H1 (cell line): ENCODE results near the gene TMEM135. TPM values are rescaled to one million over a fixed set of nuclear protein-coding genes. Genes with fewer than 3 reads are reported as not detected.

Experiments
- CTCF ChIA-PET: fragments of 300-600 bp; sonication (Branson Sonifier 250); formaldehyde crosslinking; loops from one replicate; lab custom pipeline; 2021; ENCODE audit not compliant: partially characterized antibody; lab: Charles Lee
- POLR2A ChIA-PET: fragments of 300-600 bp; sonication (Branson Sonifier 250); formaldehyde crosslinking; loops from one replicate; lab custom pipeline; 2021; ENCODE audit warnings: inconsistent platforms; ENCODE audit not compliant: partially characterized antibody; lab: Charles Lee
- DNase-seq, 2 experiments: peaks; one replicate each; pipeline versions ENCODE4 v3.0.0 to v3.0.0-alpha.2; 2010 to 2022; ENCODE audit warnings: low spot score in 2 of 2, low read depth in 1 of 2, mixed read lengths in 1 of 2
- FAIRE-seq: peaks from 2 replicates; lab custom pipeline; 2011; peaks lifted over from hg19 to GRCh38; lab: Jason Lieb, UNC
- H2AFZ ChIP-seq: 2 replicates; pipeline ENCODE4 v1.8.1; 2012; ENCODE audit warnings: low read length, inconsistent platforms
- H2AK5ac ChIP-seq: 2 replicates; pipeline ENCODE4 v1.6.1; 2013; ENCODE audit warnings: low read depth, low read length
- H2BK120ac ChIP-seq: replicated peaks from 2 replicates; pipeline ENCODE3; 2013; ENCODE audit warnings: low read depth, low read length, inconsistent platforms
- H2BK12ac ChIP-seq: 2 replicates; pipeline ENCODE4 v1.6.1; 2013; ENCODE audit warnings: low read depth, low read length
- H2BK15ac ChIP-seq: 2 replicates; pipeline ENCODE4 v1.6.1; 2013; ENCODE audit warnings: low read length
- H2BK20ac ChIP-seq: 2 replicates; pipeline ENCODE4 v1.6.1; 2013; ENCODE audit warnings: low read length
- H2BK5ac ChIP-seq: 2 replicates; pipeline ENCODE4 v1.6.1; 2013; ENCODE audit warnings: low read depth, low read length
- H3K14ac ChIP-seq: 2 replicates; pipeline ENCODE4 v1.6.1; 2013; ENCODE audit warnings: inconsistent platforms; ENCODE audit not compliant: insufficient read length
- H3K18ac ChIP-seq: 2 replicates; pipeline ENCODE4 v1.6.1; 2013; ENCODE audit warnings: low read length; ENCODE audit errors: extremely low read depth
- H3K23ac ChIP-seq: 2 replicates; pipeline ENCODE4 v1.6.1; 2013; ENCODE audit warnings: inconsistent platforms; ENCODE audit not compliant: insufficient read length
- H3K23me2 ChIP-seq: 2 replicates; pipeline ENCODE4 v1.6.1; 2013; ENCODE audit warnings: low read depth, low read length
- H3K27ac ChIP-seq: 2 replicates; pipeline ENCODE4 v1.6.1; 2011; ENCODE audit warnings: low read depth, low read length, inconsistent platforms
- H3K27me3 ChIP-seq, 4 experiments: replicated peaks in 1 of 4; 1 replicate in 1 of 4; 2 replicates in 3 of 4; pipeline versions ENCODE4 v1.6.1 to v1.8.1; 2011 to 2013; ENCODE audit warnings: low read length in 3 of 4, mild to moderate bottlenecking in 3 of 4, inconsistent platforms in 2 of 4, mixed read lengths in 2 of 4, moderate library complexity in 1 of 4; ENCODE audit not compliant: control insufficient read depth in 3 of 4, insufficient read depth in 3 of 4; ENCODE audit errors: extremely low read depth in 1 of 4
- H3K36me3 ChIP-seq, 4 experiments: 2 replicates each; pipeline versions ENCODE4 v1.6.1 to v1.8.1; 2011 to 2013; ENCODE audit warnings: mild to moderate bottlenecking in 4 of 4, low read length in 3 of 4, moderate library complexity in 2 of 4, control low read depth in 1 of 4, inconsistent platforms in 1 of 4; ENCODE audit not compliant: insufficient read depth in 4 of 4, control insufficient read depth in 2 of 4
- H3K4ac ChIP-seq: replicated peaks from 2 replicates; pipeline ENCODE3; 2013; ENCODE audit warnings: low read length, low read depth, mixed read lengths, inconsistent platforms; ENCODE audit not compliant: insufficient read length
- H3K4me1 ChIP-seq, 4 experiments: replicated peaks in 1 of 4; 1 replicate in 1 of 4; 2 replicates in 3 of 4; pipeline versions ENCODE4 v1.6.1 to v1.8.1; 2011 to 2013; ENCODE audit warnings: low read length in 3 of 4, inconsistent platforms in 2 of 4, mixed read lengths in 1 of 4; ENCODE audit not compliant: insufficient read depth in 4 of 4, control insufficient read depth in 3 of 4
- H3K4me2 ChIP-seq, 2 experiments: 2 replicates each; pipeline versions ENCODE4 v1.6.1 to v1.8.1; 2011 to 2013; ENCODE audit warnings: low read depth in 2 of 2, low read length in 2 of 2, control low read depth in 1 of 2, inconsistent platforms in 1 of 2, mild to moderate bottlenecking in 1 of 2; ENCODE audit not compliant: insufficient read depth in 1 of 2
- H3K4me3 ChIP-seq, 4 experiments: fragments of 200-600, 300-600 bp in 1 of 4; sonication (generic), shearing (Covaris generic), sonication (Bioruptor Twin) in 1 of 4; 2 replicates each; pipeline versions ENCODE4 v1.5.1 to v1.8.1; 2011 to 2016; ENCODE audit warnings: low read length in 4 of 4, low read depth in 3 of 4, control low read depth in 2 of 4, inconsistent platforms in 2 of 4, mild to moderate bottlenecking in 2 of 4, mixed read lengths in 1 of 4, moderate library complexity in 1 of 4; ENCODE audit not compliant: insufficient read depth in 2 of 4; ENCODE audit errors: extremely low read depth in 1 of 4
- H3K56ac ChIP-seq: replicated peaks from 2 replicates; pipeline ENCODE3; 2013; ENCODE audit warnings: low read depth, mild to moderate bottlenecking, mixed read lengths, low read length, inconsistent platforms; ENCODE audit not compliant: insufficient read length
- H3K79me1 ChIP-seq: 2 replicates; pipeline ENCODE4 v1.6.1; 2013; ENCODE audit warnings: low read depth, low read length, control low read depth
- H3K79me2 ChIP-seq, 2 experiments: 2 replicates each; pipeline versions ENCODE4 v1.6.1 to v1.8.1; 2012 to 2013; ENCODE audit warnings: low read length in 2 of 2, mild to moderate bottlenecking in 2 of 2, inconsistent platforms in 1 of 2; ENCODE audit not compliant: insufficient read depth in 2 of 2, control insufficient read depth in 1 of 2
- H3K9ac ChIP-seq, 4 experiments: replicated peaks in 1 of 4; 1 replicate in 1 of 4; 2 replicates in 3 of 4; pipeline versions ENCODE4 v1.6.1 to v1.8.1; 2011 to 2013; ENCODE audit warnings: low read depth in 3 of 4, low read length in 3 of 4, control low read depth in 2 of 4, mild to moderate bottlenecking in 2 of 4, moderate library complexity in 2 of 4, inconsistent platforms in 1 of 4; ENCODE audit errors: extremely low read depth in 1 of 4
- H3K9me3 ChIP-seq, 2 experiments: 2 replicates each; pipeline versions ENCODE4 v1.6.1 to v1.8.1; 2012 to 2013; ENCODE audit warnings: mild to moderate bottlenecking in 2 of 2, moderate library complexity in 2 of 2, control low read depth in 1 of 2, inconsistent platforms in 1 of 2, low read depth in 1 of 2, low read length in 1 of 2, mixed read lengths in 1 of 2; ENCODE audit not compliant: insufficient read depth in 2 of 2
- H4K20me1 ChIP-seq, 2 experiments: replicated peaks in 1 of 2; 2 replicates each; pipeline versions ENCODE3 to v1.8.1; 2011 to 2013; ENCODE audit warnings: inconsistent platforms in 2 of 2, low read length in 2 of 2, mild to moderate bottlenecking in 1 of 2; ENCODE audit not compliant: insufficient read depth in 2 of 2, control insufficient read depth in 1 of 2
- H4K5ac ChIP-seq: 2 replicates; pipeline ENCODE4 v1.6.1; 2013; ENCODE audit warnings: low read length, low read depth, mixed read lengths, inconsistent platforms; ENCODE audit not compliant: insufficient read length
- H4K8ac ChIP-seq: 2 replicates; pipeline ENCODE4 v1.8.0; 2013; ENCODE audit warnings: mild to moderate bottlenecking, moderate library complexity, low read length, inconsistent platforms; ENCODE audit not compliant: insufficient read depth; ENCODE audit errors: extremely low read depth
- H4K91ac ChIP-seq: replicated peaks from 2 replicates; pipeline ENCODE3; 2013; ENCODE audit warnings: low read length, mixed read lengths, inconsistent platforms; ENCODE audit not compliant: insufficient read length
- ATF2 ChIP-seq: IDR thresholded peaks from 2 replicates; pipeline ENCODE4 v1.6.1; 2012; ENCODE audit warnings: low read length, inconsistent platforms
- CBX8 ChIP-seq: fragments of 300-800, 300-1000 bp; sonication (generic); IDR thresholded peaks from 2 replicates; pipeline ENCODE4 v1.7.1; 2016; ENCODE audit warnings: low read depth, low read length, borderline replicate concordance
- EGR1 ChIP-seq: IDR thresholded peaks from 2 replicates; pipeline ENCODE4 v1.6.1; 2011; ENCODE audit warnings: low read depth, low read length, borderline replicate concordance
- JUN ChIP-seq: IDR thresholded peaks from 2 replicates; pipeline ENCODE4 v1.6.1; 2011; ENCODE audit warnings: low read depth, mild to moderate bottlenecking, improper control_type of control experiment, low read length
- SP2 ChIP-seq: IDR thresholded peaks from 2 replicates; pipeline ENCODE4 v1.6.1; 2012; ENCODE audit warnings: mild to moderate bottlenecking, low read length, inconsistent platforms
- SUZ12 ChIP-seq: fragments of 200-600 bp; sonication (generic); IDR thresholded peaks from 2 replicates; pipeline ENCODE4 v1.6.1; 2012; ENCODE audit warnings: mild to moderate bottlenecking, inconsistent platforms, low read length, moderate library complexity, mixed read lengths
- TCF12 ChIP-seq: IDR thresholded peaks from 2 replicates; pipeline ENCODE4 v1.6.1; 2011; ENCODE audit warnings: low read depth, mild to moderate bottlenecking, low read length
- YY1 ChIP-seq: IDR thresholded peaks from 2 replicates; pipeline ENCODE4 v1.6.1; 2011; ENCODE audit warnings: low read depth, mild to moderate bottlenecking, low read length
- WGBS, 2 experiments: shearing (Covaris generic) in 1 of 2; methylation state at CpG; one replicate each; pipeline versions ENCODE4 v1.1.6 to v1.1.7; 2013 to 2015; ENCODE audit warnings: low lambda C conversion rate in 2 of 2, mixed read lengths in 2 of 2, inconsistent platforms in 1 of 2, low coverage in 1 of 2, missing lambda C conversion rate in 1 of 2; ENCODE audit not compliant: insufficient replicate concordance in 2 of 2, insufficient coverage in 1 of 2, insufficient read length in 1 of 2; ENCODE audit errors: extremely low coverage in 1 of 2, missing lambda C conversion rate in 1 of 2; 5-methylcytosine and 5-hydroxymethylcytosine counted together
- polyA plus RNA-seq, 7 experiments: library from polyadenylated mRNA; depleted of rRNA in 3 of 7; stranded (reverse) in 5 of 7; unstranded in 2 of 7; fragments of >200 nt in 5 of 7; fragments of 200-250 nt in 2 of 7; gene quantifications; 1 replicate in 5 of 7; 2 replicates in 1 of 7; 4 replicates in 1 of 7; pipeline versions ENCODE4 v1.2.1 to v1.2.3, GENCODE V29; 2011 to 2013; ENCODE audit warnings: missing spikeins in 2 of 7, mixed read lengths in 2 of 7
- total RNA-seq: library from RNA; stranded (reverse); fragmentation: NEBNext Ultra II Directional; extraction: Animal tissue kit (Norgen Biotek cat#: 25700); gene quantifications from 2 replicates; pipeline ENCODE4 v1.2.1, GENCODE V29; 2021

TMEM135 gene
- total and polyA plus RNA-seq, 2 of the 8 experiments (the other 6 are each of a cell fraction or from before 2014, with no cell fraction given), result 9.3 to 31.3 TPM

GRCh38 chr11:87173185-87174039, 135.7 kb downstream of the TMEM135 start:
- H2BK5ac ChIP-seq, result no peak overlapping the region
- ChIA-PET POLR2A (no interaction called here), CTCF (interaction anchor here (1.0 kb wide), 1 partner anchor 79 kb away, joined by 4 read pairs; no protein-coding TSS in a partner anchor)
- H3K18ac ChIP-seq, result no peak overlapping the region
- no peak overlapping the region for H3K23ac ChIP-seq
- no peak overlapping the region for H2BK20ac ChIP-seq
- no peak overlapping the region for H3K4me2 ChIP-seq
- H4K5ac ChIP-seq, result no peak overlapping the region
- H3K27ac ChIP-seq, result no peak overlapping the region
- no peak overlapping the region for H4K91ac ChIP-seq
- no peak overlapping the region for H4K8ac ChIP-seq
- H2BK120ac ChIP-seq, result no peak overlapping the region
- H3K56ac ChIP-seq, result no peak overlapping the region
- H3K9me3 ChIP-seq, result peaks cover 7 to 10% of the 10 kb centered on the region in 2 experiments; a peak in 2 of 4 replicates
- H2AFZ ChIP-seq, result no peak overlapping the region
- no peaks in the 10 kb centered on the region for H4K20me1 ChIP-seq
- no peak overlapping the region for H3K4ac ChIP-seq
- no peak overlapping the region for H3K9ac ChIP-seq
- H2BK12ac ChIP-seq, result no peak overlapping the region
- no peaks in the 10 kb centered on the region for H3K79me2 ChIP-seq
- FAIRE-seq, result no peak
- H2BK15ac ChIP-seq, result no peak overlapping the region
- H3K79me1 ChIP-seq, result no peaks in the 10 kb centered on the region
- TF ChIP-seq YY1, result no peak
- no peak for TF ChIP-seq TCF12
- TF ChIP-seq ATF2, result no peak
- TF ChIP-seq JUN, result no peak
- no peak for TF ChIP-seq EGR1
- TF ChIP-seq SUZ12, result no peak
- no peak for TF ChIP-seq SP2
- no peak for TF ChIP-seq CBX8
- no peak overlapping the region for H3K4me3 ChIP-seq
- H2AK5ac ChIP-seq, result no peak overlapping the region
- H3K36me3 ChIP-seq, result peaks cover 0 to 8% (median 0%) of the 10 kb centered on the region in 4 experiments; a peak in 3 of 8 replicates
- no peaks in the 10 kb centered on the region for H3K4me1 ChIP-seq
- H3K23me2 ChIP-seq, result no peaks in the 10 kb centered on the region
- H3K14ac ChIP-seq, result no peak overlapping the region
- DNase-seq, result no peak
- no peaks in the 10 kb centered on the region for H3K27me3 ChIP-seq
- 98% methylated on average over 3 of the region's 3 CpGs; no CpG with 5 or more reads in 1 of the 2 experiments for WGBS, 2 experiments
